Smooth muscle cell (in vitro differentiated cells): ENCODE results near the gene SLK. TPM values are rescaled to one million over a fixed set of nuclear protein-coding genes. Genes with fewer than 3 reads are reported as not detected.

ENCODE experiments used
- DNase-seq: peaks from one replicate; lab custom pipeline; 2025; ENCODE audit not compliant: unreplicated experiment; lab: John Stamatoyannopoulos, UW
- H2AFZ ChIP-seq: fragments of 200-600 bp; sonication (generic); 2 replicates; pipeline ENCODE4 v1.6.0; 2016; ENCODE audit warnings: antibody characterized with exemption, low read depth, mild to moderate bottlenecking
- H3F3A ChIP-seq: fragments of 200-600 bp; sonication (generic); 2 replicates; pipeline ENCODE4 v1.6.0; 2017; ENCODE audit warnings: antibody characterized with exemption, low read depth
- H3K27ac ChIP-seq: fragments of 200-600 bp; sonication (generic); 2 replicates; pipeline ENCODE4 v1.5.1; 2016; ENCODE audit warnings: low read depth, mild to moderate bottlenecking
- H3K27me3 ChIP-seq: fragments of 200-600 bp; sonication (generic); 2 replicates; pipeline ENCODE4 v1.6.1; 2016; ENCODE audit warnings: low read depth, mild to moderate bottlenecking
- H3K36me3 ChIP-seq: fragments of 200-600 bp; sonication (generic); 2 replicates; pipeline ENCODE4 v1.5.1; 2016; ENCODE audit warnings: low read depth
- H3K4me1 ChIP-seq: fragments of 200-600 bp; sonication (generic); 2 replicates; pipeline ENCODE4 v1.5.1; 2016; ENCODE audit warnings: low read depth
- H3K4me2 ChIP-seq: fragments of 200-600 bp; sonication (generic); 2 replicates; pipeline ENCODE4 v1.6.0; 2016; ENCODE audit warnings: mild to moderate bottlenecking
- H3K4me3 ChIP-seq: fragments of 200-600 bp; sonication (generic); 2 replicates; pipeline ENCODE4 v1.5.1; 2016; ENCODE audit warnings: mild to moderate bottlenecking
- H3K79me2 ChIP-seq: fragments of 200-600 bp; sonication (generic); 2 replicates; pipeline ENCODE4 v1.6.0; 2016; ENCODE audit warnings: low read depth, mild to moderate bottlenecking
- H3K9ac ChIP-seq: fragments of 200-600 bp; sonication (generic); 2 replicates; pipeline ENCODE4 v1.6.0; 2016; ENCODE audit warnings: low read depth
- H3K9me3 ChIP-seq: fragments of 200-600 bp; sonication (generic); replicated peaks from 2 replicates; pipeline ENCODE4 v1.5.1; 2016; ENCODE audit warnings: low read depth
- H4K20me1 ChIP-seq: fragments of 200-600 bp; sonication (generic); 2 replicates; pipeline ENCODE4 v1.6.0; 2016; ENCODE audit warnings: low read depth
- WGBS: methylation state at CpG from one replicate; pipeline ENCODE4 v1.1.7; 2016; ENCODE audit warnings: low lambda C conversion rate; 5-methylcytosine and 5-hydroxymethylcytosine counted together
- polyA plus RNA-seq: library from polyadenylated mRNA; unstranded; fragments of >200 nt; fragmentation: Nextera tagmentation; extraction: Ambion mirVana; gene quantifications from 2 replicates; pipeline ENCODE4 v1.2.1, GENCODE V29; 2016
- total RNA-seq: library from RNA; depleted of rRNA; stranded (reverse); fragments of >200 nt; gene quantifications from 2 replicates; pipeline ENCODE4 v1.2.3, GENCODE V29; 2014
- TF ChIP-seq, protein P1 (sequence below): fragments of 200-600 bp; sonication (generic); IDR thresholded peaks from 2 replicates; pipeline ENCODE4 v1.5.1; 2017; ENCODE audit warnings: borderline replicate concordance, mild to moderate bottlenecking, antibody characterized with exemption; ENCODE audit not compliant: insufficient read depth, poor library complexity, severe bottlenecking

Gene SLK
- total and polyA plus RNA-seq, 2 experiments from 2014 or later: 15.5 to 45.7 TPM

DNA sequence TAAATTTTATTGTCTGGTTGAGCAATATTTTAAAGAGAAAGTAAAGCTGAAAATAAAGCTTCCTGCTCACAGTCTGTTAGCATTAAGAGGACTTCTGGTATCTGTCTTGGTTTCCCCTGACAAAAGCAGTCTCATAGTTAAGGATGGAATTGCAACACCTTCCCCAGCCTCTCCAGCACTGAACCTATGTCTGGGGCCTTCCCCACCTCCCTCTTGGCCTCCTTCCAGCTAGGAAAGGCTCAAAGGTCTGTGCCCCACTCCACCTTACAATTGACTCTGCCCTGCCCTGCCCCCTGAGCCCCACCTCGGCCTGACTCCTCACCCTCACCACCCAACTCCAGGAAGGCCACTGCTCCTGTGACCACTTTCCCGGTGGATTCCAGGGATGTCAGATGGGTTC lies 85.5 kb downstream of the SLK start:
- no peaks in the 10 kb centered on the region for H3F3A ChIP-seq
- H2AFZ ChIP-seq: no peak overlapping the region
- H3K9me3 ChIP-seq: no peaks in the 10 kb centered on the region
- no peaks in the 10 kb centered on the region for H3K79me2 ChIP-seq
- 97% methylated on average over 2 of the region's 2 CpGs for WGBS
- no peak for DNase-seq
- peaks cover 5% of the 10 kb centered on the region for H3K4me1 ChIP-seq
- no peaks in the 10 kb centered on the region for H4K20me1 ChIP-seq
- no peak overlapping the region for H3K27ac ChIP-seq
- H3K4me3 ChIP-seq: no peak overlapping the region
- no peak overlapping the region for H3K4me2 ChIP-seq
- TF ChIP-seq, protein P1, sequence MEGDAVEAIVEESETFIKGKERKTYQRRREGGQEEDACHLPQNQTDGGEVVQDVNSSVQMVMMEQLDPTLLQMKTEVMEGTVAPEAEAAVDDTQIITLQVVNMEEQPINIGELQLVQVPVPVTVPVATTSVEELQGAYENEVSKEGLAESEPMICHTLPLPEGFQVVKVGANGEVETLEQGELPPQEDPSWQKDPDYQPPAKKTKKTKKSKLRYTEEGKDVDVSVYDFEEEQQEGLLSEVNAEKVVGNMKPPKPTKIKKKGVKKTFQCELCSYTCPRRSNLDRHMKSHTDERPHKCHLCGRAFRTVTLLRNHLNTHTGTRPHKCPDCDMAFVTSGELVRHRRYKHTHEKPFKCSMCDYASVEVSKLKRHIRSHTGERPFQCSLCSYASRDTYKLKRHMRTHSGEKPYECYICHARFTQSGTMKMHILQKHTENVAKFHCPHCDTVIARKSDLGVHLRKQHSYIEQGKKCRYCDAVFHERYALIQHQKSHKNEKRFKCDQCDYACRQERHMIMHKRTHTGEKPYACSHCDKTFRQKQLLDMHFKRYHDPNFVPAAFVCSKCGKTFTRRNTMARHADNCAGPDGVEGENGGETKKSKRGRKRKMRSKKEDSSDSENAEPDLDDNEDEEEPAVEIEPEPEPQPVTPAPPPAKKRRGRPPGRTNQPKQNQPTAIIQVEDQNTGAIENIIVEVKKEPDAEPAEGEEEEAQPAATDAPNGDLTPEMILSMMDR: no peak
- no peaks in the 10 kb centered on the region for H3K36me3 ChIP-seq
- H3K9ac ChIP-seq: no peak overlapping the region
- H3K27me3 ChIP-seq: no peaks in the 10 kb centered on the region

DNA sequence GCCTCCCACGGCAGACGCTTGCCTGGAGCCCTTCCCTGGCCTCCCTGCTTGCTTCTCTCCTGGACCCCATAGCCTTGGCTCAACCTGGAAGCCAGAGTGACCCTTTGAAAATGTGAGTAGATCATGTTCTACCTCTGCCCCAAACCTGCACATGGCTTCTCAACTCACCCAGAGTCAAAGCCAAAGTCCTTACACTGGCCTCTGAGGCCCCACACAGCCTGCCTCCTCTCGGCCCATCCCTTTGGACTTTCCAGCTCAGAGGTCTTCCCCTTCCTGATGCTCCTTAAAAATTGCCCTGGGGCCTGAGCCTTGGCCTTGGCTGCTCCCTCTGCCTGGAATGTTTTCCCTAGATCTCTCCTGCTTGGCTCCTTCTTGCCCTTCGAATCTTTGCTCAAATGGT lies 86.3 kb downstream of the SLK start:
- TF ChIP-seq, protein P1: no peak
- H4K20me1 ChIP-seq: no peaks in the 10 kb centered on the region
- H3K9me3 ChIP-seq: no peaks in the 10 kb centered on the region
- H3K27me3 ChIP-seq: no peaks in the 10 kb centered on the region
- H3K79me2 ChIP-seq: no peaks in the 10 kb centered on the region
- H3K4me1 ChIP-seq: peaks cover 11% of the 10 kb centered on the region
- H3K4me3 ChIP-seq: no peak overlapping the region
- 96% methylated on average over 4 of the region's 4 CpGs for WGBS
- no peak for DNase-seq
- no peak overlapping the region for H3K9ac ChIP-seq
- H3K36me3 ChIP-seq: no peaks in the 10 kb centered on the region
- H3K27ac ChIP-seq: no peak overlapping the region
- H3F3A ChIP-seq: no peaks in the 10 kb centered on the region
- H3K4me2 ChIP-seq: no peak overlapping the region
- no peak overlapping the region for H2AFZ ChIP-seq

DNA sequence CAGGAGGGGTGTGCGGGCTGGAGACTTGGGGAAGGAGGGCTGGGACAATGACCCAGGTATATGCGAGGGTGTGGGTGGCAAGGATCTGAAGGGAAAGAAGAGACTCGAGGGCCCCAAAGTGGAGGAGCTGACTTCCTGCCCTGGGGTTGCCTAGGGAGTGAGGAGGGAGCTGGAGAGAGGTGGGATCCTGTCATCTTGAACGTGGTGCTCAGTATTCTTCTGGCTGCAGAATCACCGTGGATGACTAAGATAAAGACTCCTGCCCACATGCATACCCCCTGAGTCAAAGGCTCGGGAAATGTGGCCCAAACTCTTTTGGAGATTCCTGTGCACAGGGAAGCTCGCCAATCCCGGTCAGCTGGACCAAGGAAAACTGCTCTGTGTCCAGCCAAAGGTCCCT lies 87.5 kb downstream of the SLK start:
- TF ChIP-seq, protein P1: no peak
- Histone ChIP-seq H3K27me3 (no peaks in the 10 kb centered on the region), H3K4me1 (peaks cover 15% of the 10 kb centered on the region), H4K20me1 (no peaks in the 10 kb centered on the region), H3K27ac (no peak overlapping the region), H3K9me3 (no peaks in the 10 kb centered on the region), H2AFZ (no peak overlapping the region), H3K4me2 (no peak overlapping the region), H3K9ac (no peak overlapping the region), H3K79me2 (no peaks in the 10 kb centered on the region), H3K4me3 (no peak overlapping the region), H3K36me3 (no peaks in the 10 kb centered on the region), H3F3A (no peaks in the 10 kb centered on the region)
- no peak for DNase-seq
- 66% methylated on average over 8 of the region's 8 CpGs for WGBS

DNA sequence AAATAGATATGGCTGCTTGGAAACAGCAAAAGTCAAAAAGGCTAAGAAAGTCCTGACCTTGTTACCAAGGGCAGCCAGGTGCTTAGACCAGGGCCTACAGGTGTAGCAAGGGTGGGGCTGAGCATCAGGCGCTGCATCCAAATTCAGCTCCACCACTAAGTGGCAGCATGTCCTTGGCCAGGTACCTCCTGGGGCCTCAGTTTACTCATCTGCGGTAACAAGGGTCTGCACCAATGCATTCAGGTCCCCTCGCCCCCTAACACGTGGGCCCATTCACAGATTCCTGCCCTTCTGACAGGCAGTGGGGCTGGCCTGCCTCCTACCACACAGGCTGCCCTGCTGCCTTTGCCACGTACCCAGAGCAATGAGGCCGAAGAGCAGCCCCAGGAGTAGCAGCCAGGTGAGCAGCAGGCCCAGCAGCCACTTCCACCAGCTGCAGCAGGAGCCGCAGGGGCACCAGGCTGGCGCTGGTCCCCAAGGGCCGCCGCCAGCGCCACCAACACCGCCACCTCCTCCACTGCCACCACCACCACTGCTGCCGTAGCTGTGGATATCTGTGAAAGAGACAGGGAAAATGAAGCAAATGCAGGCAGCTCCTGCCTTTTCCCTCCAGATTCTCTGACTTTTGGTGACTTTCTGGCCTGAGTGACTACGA lies 89.8 kb downstream of the SLK start:
- no peaks in the 10 kb centered on the region for H3K9me3 ChIP-seq
- no peaks in the 10 kb centered on the region for H3K79me2 ChIP-seq
- no peak overlapping the region for H3K4me2 ChIP-seq
- H3K27ac ChIP-seq: no peak overlapping the region
- H3K9ac ChIP-seq: no peak overlapping the region
- H3K4me1 ChIP-seq: peaks cover 15% of the 10 kb centered on the region
- no peaks in the 10 kb centered on the region for H3K36me3 ChIP-seq
- no peaks in the 10 kb centered on the region for H3K27me3 ChIP-seq
- H4K20me1 ChIP-seq: no peaks in the 10 kb centered on the region
- 91% methylated on average over 14 of the region's 14 CpGs for WGBS
- H3K4me3 ChIP-seq: no peak overlapping the region
- no peak overlapping the region for H2AFZ ChIP-seq
- no peak for DNase-seq
- no peaks in the 10 kb centered on the region for H3F3A ChIP-seq
- TF ChIP-seq, protein P1: no peak
